Activated CD8-positive, alpha-beta memory T cell treated with anti-CD3 and anti-CD28 coated beads for 4 hours (primary cell): Measurements from ENCODE around the gene ARR3.
"Not testable (repeated sequence)": the region's sequence is repeated elsewhere in the genome, so short reads cannot be mapped to it uniquely, and the experiment has no call there.

Source experiments
- DNase-seq, 2 donors: peaks; one replicate each; pipeline ENCODE4 v3.0.0-alpha.2; 2020; ENCODE audit warnings: low read depth in 2 of 2

Gene ARR3

DNA sequence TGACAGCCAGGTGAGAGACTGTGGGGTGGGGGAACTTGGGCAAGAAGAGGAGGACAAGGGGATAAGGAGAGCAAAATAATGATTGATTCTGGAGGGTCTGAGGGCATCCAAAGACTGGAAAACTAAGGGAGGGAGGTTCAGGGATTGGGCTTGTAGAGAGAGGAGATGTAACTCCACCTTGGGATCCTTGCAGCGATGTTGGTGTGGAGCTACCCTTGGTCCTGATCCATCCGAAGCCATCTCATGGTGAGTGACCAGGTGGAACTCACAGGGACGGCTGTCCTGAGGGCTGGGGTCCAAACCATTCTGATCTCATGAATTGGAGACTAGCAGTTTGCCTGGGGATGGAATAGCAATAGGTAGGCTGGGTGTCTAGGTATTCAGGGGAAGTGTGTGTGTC is 12.4 kb downstream of the ARR3 start:
- DNase-seq, result no peak

DNA sequence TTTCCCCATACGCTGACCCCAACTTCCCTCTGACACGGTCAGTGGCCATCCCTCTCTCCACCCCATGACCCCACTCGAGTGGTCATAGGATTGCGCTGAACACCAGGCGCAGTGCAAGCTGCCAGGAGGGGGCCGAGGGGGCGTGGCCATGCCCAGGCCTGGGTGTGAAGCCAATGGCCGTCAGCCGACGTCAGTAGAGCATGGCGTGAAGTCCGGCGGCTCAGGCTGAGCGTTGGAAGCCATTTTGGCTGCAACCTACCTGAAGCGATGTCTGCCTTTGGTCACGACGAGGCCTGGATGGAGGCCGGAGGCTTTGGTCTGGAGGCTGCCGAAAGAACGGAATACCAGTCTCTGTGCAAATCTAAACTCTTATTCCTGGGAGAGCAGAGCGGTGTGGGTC is 13.8 kb downstream of the ARR3 start, which contains the start of gene RAB41:
RAB41 (plus strand) TSS at position 222 of the 400 bp plus-strand sequence; CDS start at position 268, 46 bp downstream.
- DNase-seq, result no peak

DNA sequence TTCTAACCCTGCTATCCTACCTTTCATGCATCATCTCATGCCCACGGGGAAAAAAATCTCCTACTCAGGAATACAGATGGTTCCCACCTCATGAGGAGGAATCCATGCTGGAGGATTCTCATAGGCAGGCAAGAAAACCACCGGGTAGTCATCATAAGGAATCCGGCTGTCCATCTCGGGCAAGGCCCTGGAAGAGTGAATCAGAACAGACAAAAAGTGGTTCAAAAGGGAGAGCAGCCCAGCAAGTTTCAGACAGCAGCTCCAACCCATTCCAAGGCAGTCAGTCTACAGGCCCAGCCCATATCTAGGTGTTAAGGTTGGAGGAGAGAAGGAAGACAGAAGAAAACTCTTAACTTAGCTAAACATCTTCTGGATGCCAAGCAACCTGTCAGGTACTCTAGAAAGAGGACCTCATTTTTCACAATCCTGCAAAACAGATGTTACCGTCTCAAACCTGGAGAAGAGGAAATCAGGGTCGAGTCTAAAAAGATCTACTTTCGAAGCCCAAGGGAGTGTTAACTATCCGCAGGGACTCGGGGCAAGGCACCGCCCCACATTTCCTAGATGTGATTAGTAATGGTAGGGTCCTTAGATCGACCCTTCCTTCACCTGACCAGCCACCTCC is 21.1 kb downstream of the ARR3 start:
- DNase-seq, result no peak

DNA sequence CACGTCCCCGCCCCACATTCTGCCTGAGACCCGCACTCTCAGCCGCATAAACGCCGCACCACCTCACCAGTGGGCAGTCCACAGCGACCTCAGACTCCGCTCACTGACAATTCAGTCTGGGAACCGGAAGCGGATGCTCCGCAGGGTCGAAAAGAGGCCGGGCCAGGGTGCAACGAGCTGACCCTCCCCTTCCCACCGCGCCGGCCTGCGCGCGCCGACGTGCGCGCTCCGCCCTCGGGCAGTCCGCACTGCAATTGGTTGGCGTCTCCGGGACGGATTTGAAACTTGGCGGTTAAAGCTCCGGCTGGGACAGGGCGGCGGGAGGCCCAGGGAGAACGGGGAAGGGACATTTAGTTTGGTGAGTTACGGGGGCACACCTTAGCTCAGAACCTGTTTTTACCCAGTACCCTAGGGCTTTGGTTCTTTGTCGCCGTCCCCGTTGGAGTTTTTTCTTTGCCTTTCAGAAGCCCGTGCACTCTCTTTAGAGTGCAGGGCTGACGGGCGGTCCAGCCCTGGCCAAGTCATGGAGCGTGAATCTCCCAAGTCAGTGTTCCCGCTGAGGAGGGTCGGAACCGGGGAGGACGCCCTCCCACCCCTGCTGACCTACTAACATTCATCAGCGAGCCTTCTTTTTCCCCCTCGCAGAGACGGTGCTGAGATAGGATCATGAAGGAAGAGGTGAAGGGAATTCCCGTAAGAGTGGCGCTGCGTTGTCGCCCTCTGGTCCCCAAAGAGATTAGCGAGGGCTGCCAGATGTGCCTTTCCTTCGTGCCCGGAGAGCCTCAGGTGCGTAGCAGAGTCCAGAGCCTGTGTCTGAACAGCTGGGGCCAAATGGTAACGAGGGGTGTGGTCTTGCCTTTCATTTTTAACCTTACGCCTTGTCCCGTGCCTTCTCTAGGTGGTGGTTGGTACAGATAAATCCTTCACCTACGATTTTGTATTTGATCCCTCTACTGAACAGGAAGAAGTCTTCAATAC is 21.9 kb downstream of the ARR3 start, which contains the start of the genes KIF4A and PDZD11:
KIF4A (plus strand) TSS at position 312 of the 978 bp plus-strand sequence; CDS start at position 667, 355 bp downstream.
PDZD11 (minus strand) TSS at position 135 of the 978 bp plus-strand sequence. CDS start 586 bp downstream, outside the sequence.
- DNase-seq, result peak; percentile 37 to 52

DNA sequence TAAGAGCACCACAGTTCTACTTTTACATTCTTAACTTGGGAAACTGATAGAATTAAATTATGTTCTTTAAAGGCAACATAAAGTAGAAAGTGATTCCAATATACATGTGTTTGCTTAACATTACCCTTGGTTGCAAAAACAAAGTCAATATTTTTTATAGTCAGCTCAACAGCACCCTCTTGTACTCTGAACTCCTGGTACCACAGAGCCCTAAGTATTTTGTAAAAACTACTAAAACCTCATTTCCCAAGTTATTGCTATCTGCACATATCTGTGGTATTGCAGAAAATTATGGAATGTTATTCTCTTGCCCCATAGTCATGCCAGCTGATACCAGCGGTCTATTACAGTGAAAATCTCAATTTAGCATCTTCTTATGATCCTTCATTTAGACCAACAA is 24.7 kb downstream of the ARR3 start:
- DNase-seq, result no peak

DNA sequence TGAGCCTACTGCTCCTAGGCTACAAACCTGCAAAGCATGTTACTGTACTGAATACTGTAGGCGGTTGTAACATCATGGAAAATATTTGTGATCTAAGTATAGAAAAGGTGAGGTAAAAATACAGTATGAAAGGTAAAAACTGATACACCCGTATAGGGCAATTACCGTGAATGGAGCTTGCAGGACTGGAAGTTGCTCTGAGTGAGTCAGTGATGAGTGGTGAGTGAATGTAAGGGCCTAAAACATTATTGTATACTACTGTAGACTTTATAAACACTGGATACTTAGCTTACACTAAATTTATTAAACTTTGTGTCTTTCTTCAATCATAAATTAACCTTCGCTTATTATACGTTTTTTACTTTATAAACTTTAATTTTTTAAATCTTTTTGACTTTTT is 25.5 kb downstream of the ARR3 start:
- no peak for DNase-seq

DNA sequence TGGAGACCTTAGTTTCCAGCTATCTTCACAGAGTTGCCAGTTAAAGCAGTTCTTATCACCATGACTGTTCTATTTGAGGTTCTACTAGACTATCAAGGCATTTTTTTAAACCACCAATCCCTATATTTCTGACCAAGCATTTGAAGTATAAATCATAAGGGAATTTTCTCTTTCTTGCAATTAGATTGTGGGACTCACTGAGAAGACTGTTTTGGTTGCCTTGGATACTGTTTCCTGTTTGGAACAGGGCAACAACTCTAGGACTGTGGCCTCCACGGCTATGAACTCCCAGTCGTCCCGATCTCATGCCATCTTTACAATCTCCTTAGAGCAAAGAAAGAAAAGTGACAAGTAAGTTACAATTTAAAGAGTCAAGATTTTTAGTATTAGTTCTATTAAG is 33.6 kb downstream of the ARR3 start:
- no peak for DNase-seq

DNA sequence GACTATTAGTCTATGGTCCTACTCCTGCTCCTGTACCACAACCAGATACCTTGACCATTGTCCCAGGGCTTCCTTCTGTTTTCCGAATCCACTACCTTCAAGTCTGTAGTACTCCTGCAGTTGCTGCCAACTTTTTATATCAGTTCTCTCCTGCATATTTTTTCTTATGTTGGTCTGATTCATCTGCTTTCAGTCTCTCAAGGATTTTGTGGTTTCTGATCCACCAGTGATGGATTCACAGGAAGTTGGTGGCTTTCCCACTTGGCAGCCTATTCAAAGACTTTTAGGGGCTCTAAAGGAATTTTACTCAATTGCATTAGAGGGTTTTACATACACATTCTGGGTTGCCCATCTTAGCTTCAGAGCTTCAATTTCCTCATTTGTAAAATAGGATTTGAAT is 45.4 kb downstream of the ARR3 start:
- DNase-seq, result no peak

DNA sequence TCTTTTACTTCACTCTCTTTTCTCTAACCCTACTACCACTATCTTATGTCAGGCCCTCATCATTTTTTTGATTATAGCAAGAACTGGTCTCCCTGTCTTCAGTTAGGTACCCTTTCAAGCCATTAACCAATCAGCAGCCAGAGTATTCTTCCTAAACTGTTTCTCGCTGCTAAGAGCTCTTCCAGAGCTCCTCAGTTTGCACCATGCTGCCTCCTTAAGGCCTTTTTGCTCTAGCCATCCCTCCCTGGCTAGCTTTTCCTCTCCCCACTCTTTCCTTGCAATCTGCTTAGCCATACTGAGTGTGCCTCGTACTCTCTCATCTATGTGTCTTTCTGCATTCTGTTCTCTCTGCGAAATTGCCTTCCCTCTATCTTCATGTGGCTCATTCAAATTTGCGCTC is 54.6 kb downstream of the ARR3 start:
- no peak for DNase-seq

DNA sequence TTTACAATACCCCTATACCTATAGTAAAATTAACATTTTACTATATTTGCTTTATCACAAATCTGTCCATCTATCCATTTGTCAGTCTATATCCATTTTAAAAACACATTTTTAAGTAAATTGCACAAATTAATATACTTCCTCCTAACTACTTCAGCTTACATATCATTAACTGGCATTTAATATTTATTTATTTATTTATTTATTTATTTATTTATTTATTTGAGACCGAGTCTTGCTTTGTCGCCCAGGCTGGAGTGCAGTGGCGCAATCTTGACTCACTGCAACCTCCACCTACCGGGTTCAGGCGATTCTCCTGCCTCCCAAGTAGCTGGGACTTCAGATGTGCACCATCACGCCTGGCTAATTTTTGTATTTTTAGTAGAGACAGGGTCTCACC is 55.5 kb downstream of the ARR3 start:
- not testable (repeated sequence) for DNase-seq

DNA sequence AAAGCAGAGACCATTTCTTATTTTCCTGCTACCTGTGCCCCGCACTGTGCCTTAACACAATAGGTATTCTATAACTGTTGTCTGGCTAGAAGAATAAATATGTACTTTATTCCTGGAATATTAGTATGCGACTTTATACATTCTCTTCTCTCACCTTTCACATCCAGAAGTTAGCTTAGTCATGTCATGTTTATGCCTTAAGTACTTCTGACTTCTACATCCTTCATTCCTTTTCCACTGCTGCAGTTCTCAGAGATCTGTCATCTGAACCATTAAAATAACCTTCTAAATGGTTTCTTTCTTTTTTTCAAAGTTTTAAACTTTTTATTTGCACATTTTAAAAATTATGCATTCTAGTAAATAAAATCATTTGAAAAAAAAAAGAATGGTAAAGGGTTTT is 56.2 kb downstream of the ARR3 start:
- no peak for DNase-seq

DNA sequence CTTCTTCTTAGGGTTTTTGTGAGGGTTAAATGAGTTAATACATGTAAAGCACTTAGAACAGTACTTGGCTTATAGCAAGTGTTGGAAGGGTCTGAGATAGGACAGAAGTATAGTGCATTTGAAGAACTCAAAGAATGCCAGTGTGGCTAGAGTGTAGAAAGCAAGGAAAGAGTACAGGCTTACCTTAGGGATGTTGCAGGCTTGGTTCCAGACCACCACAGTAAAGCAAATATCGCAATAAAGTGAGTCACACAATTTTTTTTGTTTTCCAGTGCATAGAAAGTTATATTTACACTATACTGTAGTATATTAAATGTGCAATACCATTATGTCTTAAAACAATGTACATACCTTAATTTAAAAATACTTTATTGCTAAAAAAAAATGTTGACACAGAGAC is 63.0 kb downstream of the ARR3 start:
- DNase-seq, result no peak
